HG03521 (cell line): Measurements from ENCODE around the gene SAMD14.

Source experiments
- ATAC-seq: cut with Tn5 transposase; IDR thresholded peaks from one replicate; pipeline ENCODE4 v1.9.1; 2021; ENCODE audit warnings: mild to moderate bottlenecking, moderate library complexity; ENCODE audit not compliant: unreplicated experiment

The SAMD14 gene

DNA sequence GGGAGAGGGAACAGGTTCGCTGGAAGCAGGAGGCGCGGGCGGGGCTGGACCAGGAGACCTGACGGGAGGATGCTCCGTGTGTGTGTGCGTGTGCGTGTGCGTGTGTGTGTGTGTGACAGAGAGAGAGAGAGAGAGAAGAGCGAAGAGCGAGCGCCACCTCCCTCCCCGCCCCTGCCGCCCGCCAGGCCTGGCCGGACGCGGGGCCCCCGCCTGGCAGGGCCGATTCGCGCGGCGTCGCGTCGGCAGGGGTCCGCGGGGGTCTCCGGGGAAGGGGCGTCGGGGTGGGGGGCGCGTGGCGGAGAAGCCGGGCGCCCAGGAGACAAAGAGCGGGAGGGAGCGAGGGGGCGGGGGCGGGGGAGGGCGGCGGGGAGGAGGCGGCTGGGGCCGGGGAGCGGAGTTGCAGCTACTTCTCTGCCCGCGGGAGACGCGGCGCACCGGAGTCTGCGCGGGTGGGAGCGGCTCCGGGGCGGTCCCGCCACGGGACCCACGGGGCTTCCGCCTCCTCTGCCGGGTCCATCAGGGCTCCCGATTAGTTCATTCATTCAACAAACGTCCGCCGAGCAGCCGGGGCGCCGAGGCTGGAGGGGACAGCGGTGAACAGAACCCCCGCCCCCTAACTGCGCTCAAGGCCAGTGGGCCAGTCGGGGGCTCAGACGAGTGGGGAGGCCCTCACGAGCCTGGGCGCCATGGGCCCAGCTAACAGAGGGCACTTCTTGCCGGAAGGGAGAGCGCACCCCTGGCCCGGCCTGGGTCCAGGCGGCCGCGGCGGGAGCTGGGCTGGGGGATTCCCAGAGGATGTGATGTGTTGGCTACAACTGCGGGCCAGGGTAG, at the start of gene SAMD14:
Gene SAMD14 (minus strand): TSS at position 433 of the 831 bp plus-strand sequence. CDS start 5,201 bp downstream, outside the sequence.
- ATAC-seq = no peak

- no peak for ATAC-seq
Measured at GRCh38 chr17:50177983-50178834, 48.2 kb upstream of the SAMD14 start.

DNA sequence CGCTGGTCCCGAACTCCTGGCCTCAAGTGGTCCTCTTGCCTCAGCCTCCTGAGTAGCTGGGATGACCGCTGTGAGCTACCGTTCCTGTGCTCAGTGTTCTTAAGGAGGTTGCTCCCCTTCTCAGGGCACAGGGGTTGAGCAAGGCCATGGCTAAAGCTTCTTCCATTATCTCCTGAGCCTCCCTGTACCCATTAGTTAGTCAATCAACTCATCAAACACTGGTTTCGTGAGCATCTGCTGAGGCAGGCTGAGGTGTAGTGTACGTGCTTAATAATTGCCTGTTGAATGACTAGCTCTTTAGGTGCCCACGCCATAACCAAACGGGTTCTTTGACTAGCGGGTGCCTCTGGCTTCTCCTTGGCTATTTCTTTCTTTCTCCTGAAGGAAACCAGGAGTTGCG, 47.5 kb upstream of the SAMD14 start:
- ATAC-seq = no peak

GRCh38 chr17:50176559-50177357, 46.8 kb upstream of the SAMD14 start:
- ATAC-seq = no peak

DNA sequence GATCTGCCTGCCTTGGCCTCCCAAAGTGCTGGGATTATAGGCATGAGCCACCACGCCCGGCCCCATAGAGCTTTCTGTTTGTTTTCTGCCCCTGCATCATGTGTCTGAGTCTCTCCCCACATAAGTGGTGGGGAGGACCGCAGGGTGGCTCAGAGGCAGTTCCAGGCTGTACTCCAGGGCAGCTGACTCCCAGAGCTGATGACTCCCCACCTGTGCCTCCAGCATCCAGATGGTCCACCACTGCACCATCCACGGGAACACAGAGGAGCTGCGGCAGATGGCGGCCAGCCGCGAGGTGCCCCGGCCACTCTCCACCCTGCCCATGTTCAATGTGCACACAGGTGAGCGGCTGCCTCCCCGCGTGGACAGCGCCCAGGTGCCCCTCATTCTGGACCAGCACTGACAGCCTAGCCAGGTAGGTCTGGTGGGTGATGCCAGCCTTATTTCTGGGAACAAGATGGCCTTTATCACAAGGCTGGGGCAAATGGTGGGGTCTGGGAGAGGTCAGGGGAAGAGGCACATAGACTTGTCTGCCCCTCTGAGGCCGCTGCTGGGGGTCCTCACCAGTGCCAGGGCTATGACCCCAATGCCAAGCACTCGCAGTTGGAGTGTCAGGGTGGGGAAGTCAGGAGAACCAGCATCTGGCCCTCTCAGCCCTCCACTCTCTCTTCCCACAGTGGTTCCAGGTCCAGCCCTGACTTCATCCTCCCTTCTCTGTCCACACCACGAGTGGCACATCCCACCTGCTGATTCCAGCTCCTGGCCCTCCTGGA, 45.3 kb upstream of the SAMD14 start:
- ATAC-seq = no peak

GRCh38 chr17:50174444-50174843, 44.5 kb upstream of the SAMD14 start:
- no peak for ATAC-seq

DNA sequence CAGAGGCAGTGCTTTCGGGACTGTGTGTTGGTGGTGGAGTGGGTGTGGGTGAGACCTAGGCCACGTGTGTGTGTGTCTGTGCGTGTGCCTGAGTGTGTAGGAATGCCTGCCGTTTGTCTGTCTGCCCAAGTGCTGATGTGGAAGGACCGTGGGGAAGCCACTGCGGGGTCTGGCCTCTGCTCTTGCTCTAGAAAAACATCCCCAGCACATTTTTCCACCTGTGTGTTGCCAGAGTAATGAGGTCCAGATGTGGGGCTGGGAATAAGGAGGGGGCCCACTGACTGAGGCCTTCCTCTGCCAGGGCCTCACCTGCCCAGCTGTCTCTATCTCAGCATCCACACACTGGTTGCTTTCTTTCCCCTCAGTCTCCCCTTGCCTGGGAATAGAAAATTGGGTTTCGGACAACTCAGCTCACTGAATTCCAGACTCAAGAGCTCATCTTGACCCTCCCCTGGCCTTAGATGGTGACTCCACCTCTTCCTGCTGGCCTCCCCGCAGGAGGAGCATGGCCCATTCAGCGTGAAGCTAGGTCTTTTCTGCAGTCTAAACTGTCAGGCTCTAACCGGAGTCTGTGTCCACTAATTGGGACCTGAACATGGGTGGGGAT, 43.5 kb upstream of the SAMD14 start:
- ATAC-seq = no peak

DNA sequence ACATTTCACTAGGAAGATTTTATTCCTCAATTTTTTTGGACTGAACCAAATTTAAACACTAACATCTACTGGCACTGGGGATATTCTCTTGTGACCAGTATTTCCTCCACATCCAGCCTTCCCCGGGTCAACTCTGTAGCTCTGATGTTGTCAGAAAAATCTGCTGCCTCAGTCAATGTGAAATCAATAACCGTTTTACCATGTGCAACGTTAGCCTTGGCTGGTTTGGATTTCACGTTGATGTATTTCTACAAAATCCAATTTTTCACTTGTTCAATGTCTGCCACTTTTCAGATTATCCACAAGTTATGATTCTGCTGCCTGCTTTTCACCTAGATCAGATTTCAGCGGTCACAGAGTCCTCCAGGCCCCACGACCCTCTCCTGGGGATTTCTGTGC, 43.0 kb upstream of the SAMD14 start:
- ATAC-seq = no peak

DNA sequence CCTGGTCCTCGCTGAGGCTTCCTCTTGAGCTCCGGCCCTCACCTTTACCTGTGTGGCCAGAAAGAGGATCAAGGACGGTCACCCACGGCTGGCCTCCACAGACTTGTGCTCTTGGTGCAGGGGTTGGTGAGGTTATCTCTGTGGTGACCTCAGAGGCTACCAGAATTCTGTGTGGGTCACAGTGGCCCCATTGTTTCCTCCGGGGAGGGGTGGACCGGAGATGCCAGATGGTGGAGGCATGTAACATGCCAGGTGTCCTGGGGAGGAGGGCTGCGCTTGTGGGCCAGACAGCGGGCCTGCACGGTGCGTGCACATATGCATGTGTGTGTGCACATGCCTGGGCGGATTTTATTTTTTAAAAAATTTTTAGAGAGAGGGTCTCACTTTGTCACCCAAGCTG, 42.2 kb upstream of the SAMD14 start:
- no peak for ATAC-seq

DNA sequence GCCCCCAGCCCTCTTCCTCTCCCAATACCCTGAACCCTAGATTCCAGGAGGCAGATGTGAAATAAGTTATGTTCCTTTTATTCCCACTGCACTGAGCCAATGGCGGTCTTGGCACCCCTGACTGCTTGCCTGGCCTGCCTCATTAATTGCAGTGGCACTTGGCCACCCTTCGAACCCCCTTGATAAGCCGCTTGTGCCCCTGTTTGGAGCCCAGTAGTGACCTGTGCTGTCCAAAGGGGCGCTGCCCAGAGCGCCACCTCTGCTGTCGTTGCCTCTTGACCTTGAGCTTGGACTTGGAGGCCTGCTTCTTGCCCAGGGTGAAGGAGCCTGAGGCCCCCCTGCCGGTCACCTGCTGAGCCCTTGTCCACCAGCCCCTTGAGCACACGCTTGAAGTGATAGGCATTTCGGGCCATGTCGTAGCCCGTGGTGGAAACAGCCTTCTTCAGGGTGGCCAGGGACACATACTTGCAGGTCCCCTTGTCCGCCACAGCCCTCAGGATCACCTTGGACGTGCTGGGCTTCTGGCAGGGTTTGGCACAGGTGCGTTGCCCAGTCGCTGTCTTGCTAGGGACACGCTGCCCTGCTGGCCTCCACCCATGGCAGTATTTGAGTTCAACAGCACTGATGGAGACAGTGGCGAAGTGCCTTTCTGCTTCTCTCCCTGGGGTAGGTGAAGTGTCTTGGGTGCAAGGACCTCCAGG, 41.6 kb upstream of the SAMD14 start:
- no peak for ATAC-seq

GRCh38 chr17:50170662-50171370, 40.9 kb upstream of the SAMD14 start:
- ATAC-seq = peak; percentile 62

- no peak for ATAC-seq
Measured at GRCh38 chr17:50169881-50170459, 40.0 kb upstream of the SAMD14 start.

GRCh38 chr17:50169121-50169764, 39.3 kb upstream of the SAMD14 start:
- no peak for ATAC-seq

DNA sequence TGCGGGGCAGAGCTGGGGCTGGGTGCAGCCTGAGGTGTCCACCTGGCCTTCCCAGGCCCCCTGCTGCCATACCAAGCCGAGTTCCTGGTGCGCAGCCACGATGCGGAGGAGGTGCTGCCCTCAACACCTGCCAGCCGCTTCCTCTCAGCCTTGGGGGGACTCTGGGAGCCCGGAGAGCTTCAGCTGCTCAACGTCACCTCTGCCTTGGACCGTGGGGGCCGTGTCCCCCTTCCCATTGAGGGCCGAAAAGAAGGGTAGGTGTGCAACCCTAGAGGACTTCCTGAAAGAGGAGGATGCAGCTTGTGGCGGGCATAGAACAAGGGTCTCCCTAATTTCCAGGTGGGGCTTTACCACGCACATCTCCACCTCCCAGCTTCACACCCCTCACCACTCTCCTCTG, 38.4 kb upstream of the SAMD14 start:
- ATAC-seq = no peak

DNA sequence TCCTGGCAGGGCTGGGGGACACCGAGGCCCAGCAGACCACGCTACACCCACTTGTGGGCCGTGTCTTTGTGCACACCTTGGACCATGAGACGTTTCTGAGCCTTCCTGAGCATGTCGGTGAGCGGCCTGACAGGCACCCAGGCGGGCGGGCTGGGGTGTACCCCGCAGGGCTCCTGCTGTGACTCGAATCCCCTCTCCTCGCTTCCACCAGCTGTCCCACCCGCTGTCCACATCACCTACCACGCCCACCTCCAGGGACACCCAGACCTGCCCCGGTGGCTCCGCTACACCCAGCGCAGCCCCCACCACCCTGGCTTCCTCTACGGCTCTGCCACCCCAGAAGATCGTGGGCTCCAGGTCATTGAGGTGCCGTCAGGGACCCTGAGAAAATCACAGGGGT, 37.4 kb upstream of the SAMD14 start:
- no peak for ATAC-seq

DNA sequence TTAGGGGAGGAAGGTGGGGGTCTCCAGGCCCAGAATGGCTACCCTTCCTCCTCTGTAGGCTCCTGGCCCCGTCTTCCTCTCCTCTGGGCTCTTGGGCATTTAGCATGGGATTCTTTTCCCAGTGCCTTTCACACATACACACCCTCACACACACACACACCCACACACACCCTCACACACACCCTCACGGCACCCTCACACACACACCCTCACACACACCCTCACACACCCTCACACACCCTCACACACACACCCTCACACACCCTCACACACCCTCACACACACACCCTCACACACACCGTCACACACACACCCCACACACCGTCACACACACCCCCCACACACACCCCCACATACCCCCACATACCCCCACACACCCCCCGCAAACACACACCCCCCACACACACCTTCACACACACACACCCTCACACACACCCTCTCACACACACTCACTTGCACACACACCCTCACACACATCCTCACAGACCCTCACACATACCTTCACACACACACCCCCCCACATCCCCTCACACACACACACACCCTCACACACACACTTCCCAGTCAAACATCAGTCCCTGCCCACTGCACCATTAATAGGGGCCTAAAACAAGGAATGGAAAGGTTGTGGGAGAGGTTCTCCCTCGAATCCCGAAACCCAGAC, 36.7 kb upstream of the SAMD14 start:
- no peak for ATAC-seq

DNA sequence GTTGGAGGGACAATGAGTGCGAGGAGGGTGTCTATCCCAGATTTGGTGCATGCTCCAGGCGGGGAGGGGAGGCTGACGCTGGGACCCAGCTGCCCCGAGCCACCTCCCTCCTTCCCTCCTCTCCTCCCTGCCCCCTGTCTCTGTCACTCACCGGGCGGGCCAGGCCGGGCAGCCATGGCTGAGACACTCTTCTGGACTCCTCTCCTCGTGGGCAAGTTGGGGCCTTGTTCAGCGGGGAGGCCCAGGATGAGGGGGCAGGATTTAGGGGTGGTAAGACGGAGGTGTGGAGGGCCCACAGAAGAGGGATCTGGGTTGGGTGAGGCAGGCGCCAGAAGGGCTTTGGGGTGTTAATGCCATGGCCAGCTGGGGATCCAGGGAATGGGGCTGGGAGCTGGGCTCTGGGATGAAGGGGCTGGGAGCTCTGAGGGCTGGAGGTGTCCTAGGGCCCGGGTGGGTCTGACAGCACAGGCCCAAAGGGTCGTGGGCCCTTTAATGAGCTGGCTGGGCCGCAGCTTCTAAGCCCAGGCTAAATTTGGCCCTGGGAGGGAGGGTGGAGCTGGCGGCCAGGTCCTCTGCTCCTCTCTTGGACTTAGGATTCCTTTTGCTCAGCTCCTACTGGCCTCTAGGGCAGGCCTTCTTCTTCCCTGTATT, 36.0 kb upstream of the SAMD14 start, which contains the start of gene SGCA:
Gene SGCA (plus strand): TSS at position 139 of the 651 bp plus-strand sequence. CDS start 36 bp downstream, at position 175.
- ATAC-seq = no peak
